GM23248 (cell line): ENCODE results near the gene POU2AF2.

Experiments used
- EZH2 ChIP-seq: fragments of 200-600 bp; sonication (generic); IDR thresholded peaks from 2 replicates; pipeline ENCODE4 v1.6.1; 2018; ENCODE audit warnings: antibody characterized with exemption, mild to moderate bottlenecking; ENCODE audit not compliant: insufficient read depth, poor library complexity, severe bottlenecking
- EZH2phosphoT487 ChIP-seq: fragments of 200-600 bp; sonication (generic); IDR thresholded peaks from 2 replicates; pipeline ENCODE4 v1.6.1; 2018; ENCODE audit warnings: antibody characterized with exemption, moderate library complexity, mild to moderate bottlenecking, low read depth; ENCODE audit not compliant: insufficient read depth

GRCh38 chr11:111325259-111325658 is 79.7 kb downstream of the POU2AF2 start:
- TF ChIP-seq EZH2: no peak
- no peak for TF ChIP-seq EZH2phosphoT487
